ENCODE results near the gene SP140.
"Not testable (repeated sequence)": the region's sequence is repeated elsewhere in the genome, so short reads cannot be mapped to it uniquely, and the experiment has no call there.

The SP140 gene

GRCh38 chr2:230256733-230257332 lies 31.3 kb downstream of the SP140 start:
- H3K4me3 ChIP-seq (ENCODE audit: low read depth, low read length), result no peak overlapping the region
- DNase-seq (ENCODE audit: low read depth, low spot score), result no peak
- ChIA-PET POLR2A (no interaction called here), CTCF (no interaction called here)
- no peak for TF ChIP-seq CTCF (IDR thresholded peaks at IDR 0.05; ENCODE audit: insufficient read depth, low read length, missing control alignments)

DNA sequence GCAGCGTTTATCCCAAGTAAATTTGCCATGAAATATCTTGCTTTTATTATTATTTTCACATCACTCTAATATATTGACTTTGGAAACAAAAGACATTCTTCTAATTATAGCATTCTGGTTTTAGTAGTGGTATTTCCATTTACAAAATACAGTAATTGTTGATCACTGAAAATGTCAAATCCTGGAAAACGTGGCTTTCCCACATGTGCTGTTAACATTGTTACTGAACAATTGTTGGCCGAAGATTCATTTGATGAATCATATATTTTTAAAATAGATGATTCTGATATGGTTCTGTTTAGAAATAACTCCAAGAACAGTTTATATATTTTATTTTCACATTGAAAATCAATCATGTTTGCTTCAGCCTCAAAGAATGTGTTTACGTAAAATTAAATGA lies 32.9 kb downstream of the SP140 start:
- TF ChIP-seq CTCF (IDR thresholded peaks at IDR 0.05; ENCODE audit: insufficient read depth, low read length, missing control alignments), result no peak
- POLR2A ChIA-PET, result no interaction called here
- DNase-seq (ENCODE audit: low read depth, low spot score), result no peak
- CTCF ChIA-PET, result no interaction called here
- H3K4me3 ChIP-seq (ENCODE audit: low read depth, low read length), result no peak overlapping the region

GRCh38 chr2:230262246-230262645 lies 36.7 kb downstream of the SP140 start:
- POLR2A ChIA-PET, result no interaction called here
- no peak for TF ChIP-seq CTCF (IDR thresholded peaks at IDR 0.05; ENCODE audit: insufficient read depth, low read length, missing control alignments)
- DNase-seq (ENCODE audit: low read depth, low spot score), result no peak
- H3K4me3 ChIP-seq (ENCODE audit: low read depth, low read length), result no peak overlapping the region
- CTCF ChIA-PET, result no interaction called here

- H3K4me3 ChIP-seq (ENCODE audit: low read depth, low read length); CTCF ChIA-PET; DNase-seq (ENCODE audit: low read depth, low spot score); POLR2A ChIA-PET: not testable (repeated sequence)
Measured at GRCh38 chr2:230264945-230265344, 39.4 kb downstream of the SP140 start.

DNA sequence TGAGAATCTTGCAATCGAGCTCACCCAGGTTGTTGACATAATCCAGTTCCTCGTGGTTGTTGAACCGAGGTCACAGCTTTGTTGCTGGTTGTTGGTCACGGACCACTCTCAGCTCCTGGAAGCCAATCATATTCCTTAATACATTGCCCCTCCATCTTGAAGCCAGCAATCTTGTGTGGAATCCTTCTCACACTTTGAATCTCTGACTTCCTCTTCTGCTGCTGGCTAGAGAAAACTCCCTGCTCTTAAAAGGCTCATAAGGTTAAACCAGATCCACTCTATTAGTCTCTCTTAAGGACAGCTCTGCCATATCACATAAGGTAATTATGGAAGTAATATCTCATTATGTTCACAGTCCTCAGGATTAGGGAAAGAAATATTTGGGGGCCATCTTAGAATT lies 41.1 kb downstream of the SP140 start:
- no peak for DNase-seq (ENCODE audit: low read depth, low spot score)
- no peak for TF ChIP-seq CTCF (IDR thresholded peaks at IDR 0.05; ENCODE audit: insufficient read depth, low read length, missing control alignments)
- ChIA-PET POLR2A (no interaction called here), CTCF (no interaction called here)
- no peak overlapping the region for H3K4me3 ChIP-seq (ENCODE audit: low read depth, low read length)

DNA sequence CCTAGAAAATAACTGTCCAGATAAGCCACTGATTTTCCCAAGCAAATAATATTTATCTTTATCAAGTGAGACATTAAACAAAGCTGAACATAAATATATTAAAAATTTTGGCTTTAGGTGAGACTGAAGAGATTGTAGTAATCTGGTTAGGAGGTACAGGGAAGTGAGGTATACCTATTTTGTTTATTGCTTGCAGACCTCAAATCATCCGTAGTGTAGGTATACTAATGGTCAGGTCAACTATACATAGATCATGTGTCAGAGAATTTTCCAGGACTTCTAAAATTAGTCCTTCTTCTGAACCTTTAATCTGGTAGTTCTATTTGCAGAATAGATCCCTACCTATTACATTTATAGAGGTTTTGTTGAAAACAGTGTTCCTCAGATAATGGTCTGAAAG lies 41.5 kb downstream of the SP140 start:
- DNase-seq (ENCODE audit: low read depth, low spot score), result no peak
- ChIA-PET CTCF (no interaction called here), POLR2A (no interaction called here)
- TF ChIP-seq CTCF (IDR thresholded peaks at IDR 0.05; ENCODE audit: insufficient read depth, low read length, missing control alignments), result no peak
- no peak overlapping the region for H3K4me3 ChIP-seq (ENCODE audit: low read depth, low read length)

DNA sequence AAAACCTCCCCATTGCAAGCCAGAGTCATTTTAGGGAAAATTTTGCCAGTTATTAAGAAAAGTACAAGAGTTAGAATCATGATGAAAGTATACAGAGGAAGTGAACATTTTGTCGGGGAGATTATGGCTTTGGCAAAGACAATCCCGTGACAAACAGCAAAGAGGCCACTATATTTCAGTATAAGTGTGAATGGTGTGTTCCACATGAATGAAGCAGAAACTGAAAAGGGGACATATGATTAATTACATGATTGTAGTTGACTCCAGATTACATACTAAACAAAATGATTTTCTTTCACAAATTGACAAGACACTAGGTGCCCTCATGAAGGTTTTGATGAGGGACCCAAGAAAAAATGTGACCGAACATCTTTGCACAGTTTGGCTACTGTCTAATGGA lies 42.0 kb downstream of the SP140 start:
- ChIA-PET POLR2A (no interaction called here), CTCF (no interaction called here)
- TF ChIP-seq CTCF (IDR thresholded peaks at IDR 0.05; ENCODE audit: insufficient read depth, low read length, missing control alignments), result no peak
- DNase-seq (ENCODE audit: low read depth, low spot score), result no peak
- no peak overlapping the region for H3K4me3 ChIP-seq (ENCODE audit: low read depth, low read length)
